DMS 273 (cell line): Measurements from ENCODE around the gene CLEC18B.
A peak's percentile ranks its signal among the peaks of the same experiment; 100 is the strongest.
"Not testable (repeated sequence)": the region's sequence is repeated elsewhere in the genome, so short reads cannot be mapped to it uniquely, and the experiment has no call there.

Source experiments
- DNase-seq: peaks from one replicate; lab custom pipeline; 2025; ENCODE audit not compliant: unreplicated experiment; lab: John Stamatoyannopoulos, UW

CLEC18B gene

GRCh38 chr16:74420612-74421481, at the start of gene CLEC18B:
Gene CLEC18B, minus strand, starts transcription at chr16:74421478. Its CDS starts 208 bp downstream, at chr16:74421270.
- DNase-seq, result not testable (repeated sequence)

DNA sequence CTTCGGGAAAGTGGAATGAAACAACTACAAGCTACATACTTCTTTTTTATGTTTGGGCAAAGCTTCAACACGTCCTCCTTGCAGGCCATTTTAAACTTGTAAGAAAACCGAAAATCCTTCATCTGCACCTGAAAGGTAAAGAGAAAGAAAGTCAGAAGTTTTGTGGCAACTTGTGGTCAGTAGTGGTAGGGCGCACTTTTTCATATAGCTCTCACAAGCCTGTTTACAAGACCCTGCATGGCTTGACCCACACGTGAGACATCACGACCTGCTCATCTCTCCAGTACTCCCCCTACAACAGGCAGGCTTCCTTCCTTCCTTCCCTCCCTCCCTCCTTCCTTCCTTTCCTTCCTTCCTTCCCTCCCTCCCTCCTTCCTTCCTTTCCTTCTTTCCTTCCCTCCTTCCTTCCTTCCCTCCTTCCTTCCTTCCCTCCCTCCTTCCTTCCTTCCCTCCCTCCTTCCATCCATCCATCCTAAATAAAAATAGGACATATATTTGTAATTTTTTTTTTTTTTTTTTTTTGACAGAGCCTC, 48.7 kb upstream of the CLEC18B start:
- no peak for DNase-seq

GRCh38 chr16:74468807-74469525, 47.7 kb upstream of the CLEC18B start:
- DNase-seq, result no peak

DNA sequence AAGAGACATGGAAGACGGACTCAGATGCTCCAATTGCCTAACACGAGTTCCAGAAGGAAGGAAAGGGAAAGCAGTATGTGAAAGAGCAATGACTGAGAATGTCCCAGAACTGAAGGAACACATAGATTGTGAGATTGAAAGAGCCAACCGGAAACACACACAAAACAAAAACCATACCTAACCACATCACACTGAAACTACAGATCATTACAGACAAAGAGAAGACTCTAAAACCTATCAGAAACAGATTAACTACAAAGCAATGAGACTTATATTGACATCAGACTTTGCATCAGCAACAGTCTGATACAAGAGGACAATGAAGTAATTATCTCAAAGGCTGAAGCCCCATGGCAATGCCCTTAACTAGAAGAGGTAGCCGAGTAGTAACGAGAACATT, 45.6 kb upstream of the CLEC18B start:
- DNase-seq, result no peak

GRCh38 chr16:74465851-74466685, 44.8 kb upstream of the CLEC18B start:
- peak; percentile 17 for DNase-seq

DNA sequence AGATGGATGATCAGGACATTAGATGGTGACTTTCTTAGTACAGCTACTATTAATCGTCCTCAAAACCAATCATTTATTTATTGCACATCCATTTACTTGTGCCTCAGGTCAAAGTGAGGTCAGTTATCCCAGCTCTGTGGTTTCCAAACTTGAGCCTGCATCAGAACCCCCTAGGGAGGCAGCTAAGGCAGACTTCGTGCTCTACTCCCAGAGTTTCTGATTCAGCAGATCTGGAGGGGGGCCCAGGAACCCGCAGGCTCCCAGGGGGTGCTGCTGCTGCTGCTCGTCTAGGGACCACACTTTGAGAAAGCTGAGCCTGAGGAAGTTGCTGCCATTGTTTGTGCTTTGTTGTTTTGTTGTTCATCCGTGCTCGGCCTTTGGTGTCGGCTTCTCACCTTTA, 44.0 kb upstream of the CLEC18B start:
- DNase-seq, result no peak

DNA sequence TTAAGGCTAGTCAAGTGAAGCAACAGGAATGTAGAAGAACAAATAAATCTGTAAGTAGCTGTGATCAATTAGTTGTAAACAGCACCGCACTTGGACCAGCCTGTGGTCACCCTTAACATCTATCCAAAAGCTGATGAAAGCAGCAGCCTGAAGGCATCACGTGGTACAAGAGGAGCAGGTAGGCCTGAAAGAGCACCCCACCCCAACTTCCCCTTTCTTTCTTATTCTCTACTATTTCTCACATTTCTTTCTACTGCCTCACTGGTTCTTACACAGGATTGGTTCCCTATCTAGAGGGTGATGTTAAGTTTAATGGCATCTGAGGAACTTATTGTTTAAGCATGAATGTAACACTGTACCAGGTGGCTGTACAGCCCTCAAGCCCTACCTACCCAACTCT, 42.6 kb upstream of the CLEC18B start:
- no peak for DNase-seq

- DNase-seq, result no peak
Observed at GRCh38 chr16:74462361-74462760, 41.1 kb upstream of the CLEC18B start.

GRCh38 chr16:74461826-74462225, 40.5 kb upstream of the CLEC18B start:
- DNase-seq, result no peak

DNA sequence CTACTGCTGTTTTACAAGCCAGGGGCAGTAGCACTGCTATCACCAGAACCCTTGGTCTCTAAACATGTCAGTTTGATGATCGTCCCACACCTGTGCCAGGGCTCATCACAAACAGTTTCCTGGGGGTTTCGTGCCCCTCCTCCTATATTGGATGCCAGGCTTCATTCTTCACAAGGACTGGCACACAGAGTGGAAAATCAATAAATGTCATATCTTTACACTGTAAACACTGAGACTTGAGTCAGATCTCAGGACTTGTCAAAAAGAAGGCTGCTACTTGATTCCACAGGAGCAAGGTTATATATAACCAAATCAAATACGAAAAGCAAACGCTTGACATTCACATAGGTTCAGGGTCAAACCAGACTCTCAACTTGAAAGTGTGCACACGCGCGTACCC, 39.3 kb upstream of the CLEC18B start:
- DNase-seq, result no peak

DNA sequence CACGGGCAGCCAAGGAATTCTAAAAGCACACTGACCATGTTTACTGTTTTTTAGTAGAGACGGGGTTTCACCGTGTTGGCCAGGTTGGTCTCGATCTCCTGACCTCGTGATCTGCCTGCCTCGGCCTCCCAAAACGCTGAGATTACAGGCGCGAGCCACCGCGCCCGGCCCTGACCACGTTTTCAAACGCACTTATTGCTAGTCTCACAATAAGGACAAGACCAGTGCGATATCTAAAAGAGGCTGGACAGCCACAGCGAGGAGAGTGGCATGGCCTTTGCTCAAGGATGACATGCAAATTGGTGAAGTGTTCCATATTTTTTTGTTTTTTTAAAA, 35.0 kb upstream of the CLEC18B start:
- no peak for DNase-seq

GRCh38 chr16:74455619-74456289, 34.5 kb upstream of the CLEC18B start:
- DNase-seq, result no peak

GRCh38 chr16:74455213-74455612, 33.9 kb upstream of the CLEC18B start:
- no peak for DNase-seq

DNA sequence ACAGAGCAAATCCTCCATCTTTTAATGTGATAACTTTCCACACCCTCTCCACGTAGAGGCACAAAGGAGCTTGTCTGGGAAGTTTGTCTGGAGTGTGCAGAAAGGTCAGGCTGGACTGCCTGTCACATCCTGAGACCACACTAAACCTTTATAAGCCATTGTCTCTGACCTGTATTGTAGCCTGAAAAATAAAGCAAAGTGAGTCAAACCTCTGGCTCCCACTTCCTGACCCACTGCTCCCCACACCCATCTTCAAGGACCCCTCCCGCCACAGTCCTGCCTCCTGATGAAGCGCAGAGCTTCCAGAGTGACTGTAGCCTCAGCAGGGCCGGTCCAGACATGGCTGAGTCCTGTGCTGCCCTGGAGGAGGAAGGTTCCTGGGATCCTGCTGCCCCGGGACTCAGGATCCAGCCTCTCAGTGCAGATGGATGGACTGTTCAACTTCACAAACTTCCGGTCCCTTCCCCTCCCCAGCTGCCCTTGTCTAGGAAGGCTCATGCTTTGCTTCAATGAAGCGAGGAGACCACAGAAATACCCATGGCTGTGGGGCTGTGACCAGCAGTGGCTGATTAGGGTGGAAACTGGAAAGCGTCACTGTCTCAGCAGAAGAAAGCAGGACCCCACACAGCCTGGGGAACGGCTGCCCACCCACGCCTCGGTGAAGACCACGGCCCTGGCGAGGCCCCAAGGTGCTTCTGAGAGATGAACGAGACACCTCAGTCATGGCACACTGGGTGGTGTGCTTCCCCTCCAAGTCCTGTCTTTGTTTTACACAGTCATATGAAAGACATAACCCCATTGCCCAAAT, 30.9 kb upstream of the CLEC18B start:
- no peak for DNase-seq

DNA sequence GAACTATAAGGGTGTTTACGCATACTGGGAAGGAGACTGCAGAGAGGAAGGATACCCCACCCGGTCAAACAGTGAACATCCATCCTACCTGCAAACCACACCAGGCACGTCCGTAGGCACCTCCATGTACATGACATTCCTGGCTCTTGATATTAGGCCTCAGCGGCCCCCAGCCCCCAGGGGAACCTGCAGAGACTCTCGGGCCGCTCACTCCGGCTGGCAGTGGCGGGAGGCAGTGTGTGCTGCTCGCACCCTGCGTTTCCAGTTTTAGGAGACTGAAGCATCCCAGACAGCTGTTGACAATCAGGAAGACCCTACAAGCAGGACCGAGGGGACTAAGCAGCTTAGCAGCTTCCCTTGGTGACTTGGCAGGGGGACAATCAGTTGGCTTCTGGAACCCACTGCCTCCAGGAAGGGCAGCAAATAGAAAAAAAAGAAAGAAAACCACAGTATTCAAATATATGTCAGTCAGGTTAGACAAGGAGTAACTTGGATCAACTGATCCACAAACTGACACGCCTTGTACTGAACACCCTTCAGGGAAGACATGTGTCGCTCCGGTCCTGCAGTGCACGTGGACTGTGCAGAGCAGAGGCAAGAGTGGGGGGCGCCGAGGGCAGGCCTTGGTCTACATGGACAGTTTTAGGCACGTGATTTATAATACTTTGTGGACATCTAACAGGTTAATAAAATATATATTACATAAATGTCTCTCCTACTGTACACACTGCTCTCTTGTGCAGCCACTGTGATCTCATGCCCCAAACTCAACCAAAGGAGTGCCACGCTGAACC, 29.9 kb upstream of the CLEC18B start:
- DNase-seq, result no peak

DNA sequence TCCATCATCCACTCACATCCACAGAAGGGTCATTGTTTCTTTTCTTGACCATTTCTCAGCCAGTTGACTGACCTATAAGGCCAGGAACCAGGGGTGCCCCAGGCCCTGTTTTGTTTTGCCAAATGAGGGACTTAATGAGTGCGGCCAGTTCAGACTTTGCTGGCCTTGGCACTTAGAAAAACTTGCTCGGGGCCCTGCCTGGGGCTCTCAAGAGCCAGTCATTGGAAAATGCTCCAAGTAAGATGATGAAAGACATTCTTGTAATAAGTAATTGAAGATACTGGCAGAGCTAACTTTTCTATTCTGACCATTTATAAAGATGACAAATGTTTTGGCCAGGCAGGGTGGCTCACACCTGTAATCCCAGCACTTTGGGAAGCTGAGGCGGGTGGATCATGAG, 29.0 kb upstream of the CLEC18B start:
- no peak for DNase-seq

GRCh38 chr16:74449470-74449869, 28.2 kb upstream of the CLEC18B start:
- DNase-seq, result no peak

- no peak for DNase-seq
Observed at GRCh38 chr16:74448990-74449389, 27.7 kb upstream of the CLEC18B start.

GRCh38 chr16:74447578-74447977, 26.3 kb upstream of the CLEC18B start:
- no peak for DNase-seq
